CMK (cell line): ENCODE measurements around the gene CALHM2.
A peak's percentile ranks its signal among the peaks of the same experiment; 100 is the strongest.
"Not testable (repeated sequence)": the region's sequence is repeated elsewhere in the genome, so short reads cannot be mapped to it uniquely, and the experiment has no call there.

Source experiments
- DNase-seq: peaks from one replicate; pipeline ENCODE4 v3.0.0-alpha.2; 2010; ENCODE audit warnings: low read depth

CALHM2 gene

GRCh38 chr10:103451831-103452505 lies at the start of gene CALHM2:
TSS of gene CALHM2 (minus strand) at chr10:103452370. CDS start at chr10:103449941, 2,429 bp downstream.
- DNase-seq: no peak

- DNase-seq: no peak
Measured at GRCh38 chr10:103501186-103501585, 49.0 kb upstream of the CALHM2 start.

GRCh38 chr10:103500481-103500880 lies 48.3 kb upstream of the CALHM2 start:
- no peak for DNase-seq

- DNase-seq: no peak
Measured at GRCh38 chr10:103499881-103500280, 47.7 kb upstream of the CALHM2 start.

- no peak for DNase-seq
Measured at GRCh38 chr10:103498936-103499638, 46.9 kb upstream of the CALHM2 start.

- no peak for DNase-seq
Measured at GRCh38 chr10:103497161-103497915, 45.2 kb upstream of the CALHM2 start.

- no peak for DNase-seq
Measured at GRCh38 chr10:103495321-103495720, 43.2 kb upstream of the CALHM2 start.

- no peak for DNase-seq
Measured at GRCh38 chr10:103493916-103494877, 42.0 kb upstream of the CALHM2 start.

GRCh38 chr10:103493362-103493915 lies 41.3 kb upstream of the CALHM2 start, which contains the start of gene NEURL1:
TSS of gene NEURL1 (plus strand) at chr10:103493705. CDS start at chr10:103494388, 683 bp downstream.
- DNase-seq: no peak

GRCh38 chr10:103492655-103493261 lies 40.6 kb upstream of the CALHM2 start:
- DNase-seq: no peak

- DNase-seq: no peak
Measured at GRCh38 chr10:103491729-103492364, 39.7 kb upstream of the CALHM2 start.

GRCh38 chr10:103490986-103491314 lies 38.8 kb upstream of the CALHM2 start:
- DNase-seq: no peak

- no peak for DNase-seq
Measured at GRCh38 chr10:103487410-103487708, 35.2 kb upstream of the CALHM2 start.

- DNase-seq: not testable (repeated sequence)
Measured at GRCh38 chr10:103486635-103487409, 34.7 kb upstream of the CALHM2 start.

GRCh38 chr10:103481974-103482531 lies 29.9 kb upstream of the CALHM2 start:
- peak; percentile 62 for DNase-seq

- DNase-seq: no peak
Measured at GRCh38 chr10:103480521-103480920, 28.4 kb upstream of the CALHM2 start.

- DNase-seq: no peak
Measured at GRCh38 chr10:103479135-103479534, 27.0 kb upstream of the CALHM2 start, which contains the start of gene CALHM3. TSS of gene CALHM3 (minus strand) at chr10:103479240. CDS start at chr10:103479032, 208 bp downstream.

- DNase-seq: no peak
Measured at GRCh38 chr10:103478671-103479070, 26.5 kb upstream of the CALHM2 start.

GRCh38 chr10:103476046-103476768 lies 24.0 kb upstream of the CALHM2 start:
- no peak for DNase-seq
